NB4 (cell line): ENCODE data around the gene COL4A2.

Experiments used
- DNase-seq: peaks from one replicate; pipeline ENCODE4 v3.0.0; 2010; ENCODE audit warnings: low read depth
- H3K4me3 ChIP-seq: one replicate; pipeline ENCODE4 v1.5.1; 2011; ENCODE audit warnings: mild to moderate bottlenecking, low read depth, low read length, moderate library complexity
- MYC ChIP-seq: IDR thresholded peaks from 2 replicates; pipeline ENCODE4 v1.6.1; 2011; ENCODE audit warnings: low read depth, low read length
- POLR2A ChIP-seq: IDR thresholded peaks from 2 replicates; pipeline ENCODE4 v1.6.1; 2011; ENCODE audit warnings: mild to moderate bottlenecking; ENCODE audit not compliant: insufficient read length; ENCODE audit errors: extremely low read depth
- TF ChIP-seq, protein P1 (sequence below): IDR thresholded peaks from one replicate; pipeline ENCODE4 v1.5.1; 2012; ENCODE audit warnings: low read depth, low read length
- TF ChIP-seq, protein P2 (sequence below): IDR thresholded peaks from 2 replicates; pipeline ENCODE4 v1.6.1; 2011; ENCODE audit warnings: low read depth, low read length

Gene COL4A2

DNA sequence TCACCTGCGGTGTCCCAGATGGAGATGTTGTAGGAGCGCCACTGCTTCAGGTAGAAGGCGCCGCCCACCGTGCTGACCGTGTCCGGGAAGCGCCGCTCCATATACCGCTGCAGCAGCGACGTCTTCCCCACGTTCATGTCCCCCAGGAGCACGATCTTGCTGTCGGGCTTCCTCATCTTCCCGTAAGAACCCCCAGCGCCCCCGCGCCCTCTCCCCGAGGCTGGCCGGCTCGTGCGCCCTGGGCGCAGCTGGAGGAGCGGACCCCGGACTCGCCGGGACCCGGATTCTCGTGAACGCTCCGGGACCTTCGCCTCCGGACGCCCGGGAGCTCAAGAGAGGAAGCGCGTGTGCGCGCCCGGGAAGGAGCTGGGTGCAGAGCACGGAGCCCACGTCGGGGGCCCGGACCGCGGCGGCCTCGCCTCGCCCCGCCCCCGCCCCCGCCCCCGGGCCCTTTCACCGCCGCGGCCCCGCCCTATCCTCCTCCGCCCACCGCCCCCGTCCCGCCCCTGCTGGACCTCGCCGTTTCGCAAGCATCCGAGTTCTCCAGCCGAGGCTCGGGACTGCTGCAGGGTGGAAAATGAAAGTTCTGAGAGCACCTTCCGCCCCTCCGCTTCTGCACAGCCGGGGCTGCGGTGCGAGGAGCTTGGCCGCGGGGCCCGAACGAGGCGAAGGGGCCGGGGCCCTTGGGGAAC lies 254.4 kb downstream of the COL4A2 start, which contains the start of gene RAB20:
TSS of gene RAB20 (minus strand) at position 379 of the 692 bp plus-strand sequence. CDS start at position 176, 203 bp downstream.
- peak; percentile 49 for TF ChIP-seq POLR2A
- TF ChIP-seq, protein P1, sequence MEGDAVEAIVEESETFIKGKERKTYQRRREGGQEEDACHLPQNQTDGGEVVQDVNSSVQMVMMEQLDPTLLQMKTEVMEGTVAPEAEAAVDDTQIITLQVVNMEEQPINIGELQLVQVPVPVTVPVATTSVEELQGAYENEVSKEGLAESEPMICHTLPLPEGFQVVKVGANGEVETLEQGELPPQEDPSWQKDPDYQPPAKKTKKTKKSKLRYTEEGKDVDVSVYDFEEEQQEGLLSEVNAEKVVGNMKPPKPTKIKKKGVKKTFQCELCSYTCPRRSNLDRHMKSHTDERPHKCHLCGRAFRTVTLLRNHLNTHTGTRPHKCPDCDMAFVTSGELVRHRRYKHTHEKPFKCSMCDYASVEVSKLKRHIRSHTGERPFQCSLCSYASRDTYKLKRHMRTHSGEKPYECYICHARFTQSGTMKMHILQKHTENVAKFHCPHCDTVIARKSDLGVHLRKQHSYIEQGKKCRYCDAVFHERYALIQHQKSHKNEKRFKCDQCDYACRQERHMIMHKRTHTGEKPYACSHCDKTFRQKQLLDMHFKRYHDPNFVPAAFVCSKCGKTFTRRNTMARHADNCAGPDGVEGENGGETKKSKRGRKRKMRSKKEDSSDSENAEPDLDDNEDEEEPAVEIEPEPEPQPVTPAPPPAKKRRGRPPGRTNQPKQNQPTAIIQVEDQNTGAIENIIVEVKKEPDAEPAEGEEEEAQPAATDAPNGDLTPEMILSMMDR, result no peak
- no peak for TF ChIP-seq MYC
- TF ChIP-seq, protein P2, sequence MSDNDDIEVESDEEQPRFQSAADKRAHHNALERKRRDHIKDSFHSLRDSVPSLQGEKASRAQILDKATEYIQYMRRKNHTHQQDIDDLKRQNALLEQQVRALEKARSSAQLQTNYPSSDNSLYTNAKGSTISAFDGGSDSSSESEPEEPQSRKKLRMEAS, result peak; percentile 57; the same call in 1 of the 2 replicates
- DNase-seq, result peak; percentile 96
- H3K4me3 ChIP-seq, result peak within 1 kb of the TSS; percentile 83

DNA sequence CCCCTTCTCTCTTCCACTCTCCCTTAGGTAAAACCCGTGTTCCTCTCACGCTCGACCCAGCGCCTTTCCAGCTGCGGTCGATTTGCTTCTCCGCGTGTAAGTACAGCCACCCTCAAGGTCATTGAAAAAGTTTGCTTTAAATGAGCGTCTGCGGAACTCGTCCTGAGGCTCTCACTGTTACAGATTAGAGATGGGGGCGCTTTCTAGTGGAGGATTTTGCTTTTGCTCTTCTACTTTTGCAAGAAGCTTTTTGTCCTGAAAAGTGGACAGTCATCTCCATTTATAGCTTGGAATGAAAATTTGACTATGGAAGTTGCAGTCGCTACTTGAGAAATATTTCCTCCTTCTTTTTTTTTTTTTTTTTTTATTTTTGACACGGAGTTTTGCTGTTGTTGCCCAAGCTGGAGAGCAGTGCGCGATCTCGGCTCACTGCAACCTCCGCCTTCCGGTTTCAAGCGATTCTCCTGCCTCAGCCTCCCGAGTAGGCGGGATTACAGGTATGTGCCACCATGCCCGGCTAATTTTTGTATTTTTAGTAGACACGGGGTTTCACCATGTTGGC lies 255.0 kb downstream of the COL4A2 start:
- TF ChIP-seq, protein P2, result no peak
- TF ChIP-seq MYC (peak; percentile 73), POLR2A (no peak)
- TF ChIP-seq, protein P1, result no peak
- peak overlapping the region; percentile 83 for H3K4me3 ChIP-seq
- no peak for DNase-seq
